Mammary epithelial cell (primary cell): ENCODE measurements around the gene LRMDA.

ENCODE experiments used
- CTCF ChIP-seq, 2 donors: IDR thresholded peaks in 1 of 2; conservative IDR thresholded peaks in 1 of 2; 2 replicates each; pipeline ENCODE4 v1.5.1; 2011 to 2012; ENCODE audit warnings: inconsistent platforms in 2 of 2, low read length in 2 of 2, mild to moderate bottlenecking in 2 of 2, control low read depth in 1 of 2, low read depth in 1 of 2; ENCODE audit not compliant: insufficient read depth in 1 of 2; ENCODE audit errors: extremely low read depth in 1 of 2
- EZH2 ChIP-seq: IDR thresholded peaks from 2 replicates; pipeline ENCODE4 v1.6.1; 2012; ENCODE audit warnings: low read length, inconsistent platforms, borderline replicate concordance

DNA sequence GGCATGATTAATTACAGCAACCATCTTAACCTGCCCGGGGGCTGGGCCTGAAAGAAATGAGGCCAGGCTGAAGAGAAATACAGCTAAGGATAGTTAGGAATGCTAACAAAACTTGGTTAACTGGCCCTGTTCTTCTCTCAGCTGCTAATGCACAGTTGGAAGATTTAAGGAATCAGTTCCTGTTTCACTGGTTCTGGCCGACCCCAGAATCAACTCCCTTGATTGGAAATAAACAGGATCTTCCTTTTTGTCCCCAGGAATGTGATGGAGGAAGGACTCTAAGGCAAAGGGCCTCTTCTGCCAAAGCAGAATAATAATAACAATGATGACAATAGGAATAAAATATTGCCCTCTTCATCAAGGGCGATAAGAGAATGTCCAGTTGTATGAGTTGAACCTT, 3.5 kb upstream of the LRMDA start:
- TF ChIP-seq CTCF (conservative IDR thresholded peaks at IDR 0.05 in 1 of 2, IDR thresholded peaks at IDR 0.05 in 1 of 2; ENCODE audit: extremely low read depth in 1 of 2, insufficient read depth in 1 of 2, low read depth in 1 of 2, low read length in 2 of 2) (no peak), EZH2 (no peak)
